HS-27A (cell line): Measurements from ENCODE around the gene KBTBD7.

Experiments used
- DNase-seq: peaks from one replicate; pipeline ENCODE4 v3.0.0-alpha.2; 2012; ENCODE audit warnings: low read depth, missing footprints

Gene KBTBD7, protein sequence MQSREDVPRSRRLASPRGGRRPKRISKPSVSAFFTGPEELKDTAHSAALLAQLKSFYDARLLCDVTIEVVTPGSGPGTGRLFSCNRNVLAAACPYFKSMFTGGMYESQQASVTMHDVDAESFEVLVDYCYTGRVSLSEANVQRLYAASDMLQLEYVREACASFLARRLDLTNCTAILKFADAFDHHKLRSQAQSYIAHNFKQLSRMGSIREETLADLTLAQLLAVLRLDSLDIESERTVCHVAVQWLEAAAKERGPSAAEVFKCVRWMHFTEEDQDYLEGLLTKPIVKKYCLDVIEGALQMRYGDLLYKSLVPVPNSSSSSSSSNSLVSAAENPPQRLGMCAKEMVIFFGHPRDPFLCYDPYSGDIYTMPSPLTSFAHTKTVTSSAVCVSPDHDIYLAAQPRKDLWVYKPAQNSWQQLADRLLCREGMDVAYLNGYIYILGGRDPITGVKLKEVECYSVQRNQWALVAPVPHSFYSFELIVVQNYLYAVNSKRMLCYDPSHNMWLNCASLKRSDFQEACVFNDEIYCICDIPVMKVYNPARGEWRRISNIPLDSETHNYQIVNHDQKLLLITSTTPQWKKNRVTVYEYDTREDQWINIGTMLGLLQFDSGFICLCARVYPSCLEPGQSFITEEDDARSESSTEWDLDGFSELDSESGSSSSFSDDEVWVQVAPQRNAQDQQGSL

DNA sequence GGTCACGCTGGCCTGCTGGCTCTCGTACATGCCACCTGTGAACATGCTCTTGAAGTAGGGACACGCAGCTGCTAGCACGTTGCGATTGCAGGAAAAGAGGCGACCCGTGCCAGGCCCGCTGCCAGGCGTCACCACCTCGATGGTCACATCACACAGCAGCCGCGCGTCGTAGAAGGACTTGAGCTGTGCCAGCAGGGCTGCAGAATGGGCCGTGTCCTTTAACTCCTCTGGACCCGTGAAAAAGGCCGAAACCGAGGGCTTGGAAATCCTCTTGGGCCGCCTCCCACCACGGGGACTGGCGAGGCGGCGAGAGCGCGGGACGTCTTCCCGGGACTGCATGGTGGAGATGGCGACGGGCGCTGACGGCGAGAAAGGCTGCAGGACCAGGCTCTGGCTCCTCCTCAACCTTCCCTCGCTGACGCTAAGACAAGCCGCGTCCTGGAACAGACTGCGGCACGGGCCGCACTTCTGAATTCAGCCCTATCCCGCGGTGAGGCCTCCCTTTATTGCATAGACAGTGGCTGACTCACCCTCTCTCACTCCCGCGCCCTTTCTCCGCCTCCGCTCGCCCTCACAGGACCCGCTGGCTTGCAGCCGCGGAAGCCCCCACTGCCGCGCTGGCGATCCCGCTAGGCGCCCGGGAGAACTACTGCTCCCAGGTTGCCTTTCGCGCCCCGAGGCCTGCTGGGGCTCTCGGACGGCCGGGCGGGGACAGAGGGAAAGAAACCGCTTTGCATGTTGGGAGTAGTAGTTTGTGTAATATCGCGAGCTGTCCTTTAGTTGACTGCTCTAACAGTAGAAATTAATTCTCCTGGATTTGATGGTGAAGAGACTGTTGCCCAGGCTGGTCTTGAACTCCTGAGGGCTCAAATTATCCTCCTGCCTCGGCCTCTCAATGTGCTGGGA lies at the start of gene KBTBD7:
KBTBD7 (minus strand) TSS at position 651 of the 906 bp plus-strand sequence; CDS start at position 339, 312 bp downstream.
- peak; percentile 62 for DNase-seq

DNA sequence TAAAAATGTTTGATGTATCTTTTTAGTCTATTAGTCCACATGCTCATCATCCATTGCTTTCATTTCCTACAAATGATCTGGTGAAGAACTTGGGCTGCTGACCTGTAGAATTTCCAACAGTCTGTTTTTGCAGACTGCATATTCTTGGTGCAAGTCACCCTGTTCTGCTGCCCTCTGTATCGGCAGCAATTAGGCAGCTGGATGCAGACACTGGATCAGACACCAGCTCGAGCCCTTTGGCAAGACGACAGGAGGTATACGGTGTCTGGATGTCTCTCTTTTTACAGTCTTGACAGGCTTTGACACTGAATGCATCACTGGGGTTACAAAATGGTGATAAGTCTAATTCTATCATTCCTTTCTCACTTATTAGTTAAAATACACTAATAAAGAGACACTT lies 47.3 kb upstream of the KBTBD7 start:
- no peak for DNase-seq

DNA sequence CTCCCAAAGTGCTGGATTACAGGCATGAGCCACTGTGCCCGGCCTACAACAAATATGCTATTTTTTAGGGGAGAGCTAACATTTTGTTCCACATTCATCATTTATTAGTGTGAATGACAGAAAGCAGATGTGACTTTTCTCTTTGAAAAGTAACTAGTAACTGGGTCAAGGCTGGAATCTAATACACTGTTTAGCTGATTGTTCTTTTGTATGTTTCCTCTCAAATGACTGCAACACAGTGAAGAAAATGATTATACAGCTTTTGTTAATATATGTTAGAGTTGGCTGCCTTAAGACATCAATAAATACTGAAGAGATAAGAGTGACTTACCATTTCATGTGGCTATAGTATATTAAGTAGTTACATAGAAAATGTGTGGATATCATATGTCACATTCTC lies 42.0 kb upstream of the KBTBD7 start:
- no peak for DNase-seq

DNA sequence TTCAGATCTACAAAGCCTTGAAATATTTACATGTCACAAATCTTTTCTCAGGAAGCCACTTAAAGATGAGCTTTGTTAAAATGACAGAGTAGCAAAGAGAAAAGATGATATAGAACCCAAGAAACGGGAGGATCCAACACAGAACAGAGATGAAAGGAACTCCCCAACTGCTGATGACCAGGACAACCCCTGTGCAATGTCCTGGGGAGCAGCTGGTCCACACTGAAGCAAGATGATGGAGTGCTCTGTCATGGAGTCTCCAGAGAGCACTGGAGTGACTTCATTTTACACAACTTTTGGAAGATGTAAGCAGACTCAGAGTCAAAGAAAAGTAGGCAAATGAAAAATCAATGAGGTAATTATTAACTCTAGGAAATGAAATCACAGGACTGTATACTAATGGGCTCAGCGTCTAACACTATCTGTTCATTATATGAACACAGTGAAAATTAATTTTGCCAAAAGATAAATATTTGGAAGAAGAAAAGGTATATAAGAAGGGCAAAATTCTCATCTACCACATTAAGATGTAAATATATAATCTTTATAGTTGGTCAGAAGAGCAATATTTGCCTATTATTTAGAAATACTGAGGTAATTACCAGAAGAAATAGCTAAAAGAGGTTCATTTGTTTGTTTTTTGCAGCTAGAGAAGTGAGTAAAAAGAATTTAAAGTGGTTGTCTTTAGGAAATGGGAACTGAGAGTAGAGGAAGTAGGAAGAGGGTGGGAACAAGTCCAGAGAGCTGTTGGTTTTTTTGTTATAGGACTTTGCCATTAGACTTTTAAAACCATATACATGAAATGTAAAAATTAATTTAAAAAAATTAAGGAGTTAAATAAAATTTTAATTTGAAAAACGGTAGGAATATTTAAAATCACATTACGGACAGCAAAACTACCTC lies 38.5 kb upstream of the KBTBD7 start:
- DNase-seq = no peak

DNA sequence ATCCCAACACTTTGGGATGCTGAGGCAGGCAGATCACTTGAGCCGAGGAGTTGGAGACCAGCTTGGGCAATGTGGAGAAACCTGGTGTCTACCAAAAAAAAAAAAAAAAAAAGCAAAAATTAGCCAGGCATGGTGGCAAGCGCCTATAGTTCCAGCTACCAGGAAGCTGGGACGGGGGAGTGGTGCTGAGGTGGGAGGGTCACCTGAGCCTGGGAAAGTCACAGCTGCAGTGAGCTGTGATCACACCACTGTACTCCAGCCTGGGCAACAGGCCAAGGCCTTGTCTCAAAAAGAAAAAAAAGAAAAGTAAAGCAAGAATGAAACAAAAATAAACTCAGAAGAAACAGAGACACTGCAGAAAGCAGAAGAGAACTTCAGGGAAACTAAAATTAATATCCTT lies 37.4 kb upstream of the KBTBD7 start:
- DNase-seq = no peak

DNA sequence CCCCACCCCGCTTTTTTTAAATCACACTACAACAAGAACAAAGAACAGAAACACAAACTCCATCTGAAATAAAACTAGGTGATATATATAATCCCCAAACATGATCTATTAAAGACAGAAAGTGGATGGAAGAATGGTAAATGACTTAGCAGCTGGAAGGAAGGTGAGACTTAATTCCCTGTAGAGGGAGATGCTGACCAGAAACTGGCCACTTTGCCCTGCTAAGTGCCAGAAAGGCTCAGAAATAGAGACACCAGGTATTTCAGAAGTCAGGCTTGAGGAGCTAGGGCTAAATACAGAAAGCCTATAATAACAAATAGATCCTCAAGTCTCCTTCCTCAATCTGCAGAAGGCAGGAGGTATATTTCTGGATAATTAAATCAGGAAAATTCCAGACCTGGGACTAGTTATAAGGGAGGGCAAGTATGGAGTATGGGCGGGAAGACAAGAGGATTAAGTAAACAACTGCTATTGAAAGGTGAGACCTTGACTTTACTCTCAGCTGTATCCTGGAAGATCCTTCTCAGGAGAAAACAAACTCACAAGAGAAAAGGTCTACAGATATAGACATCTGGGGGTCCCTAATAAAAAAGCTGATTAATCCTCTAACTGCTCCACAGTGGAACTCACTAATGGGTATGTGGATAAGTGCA lies 36.8 kb upstream of the KBTBD7 start:
- no peak for DNase-seq

DNA sequence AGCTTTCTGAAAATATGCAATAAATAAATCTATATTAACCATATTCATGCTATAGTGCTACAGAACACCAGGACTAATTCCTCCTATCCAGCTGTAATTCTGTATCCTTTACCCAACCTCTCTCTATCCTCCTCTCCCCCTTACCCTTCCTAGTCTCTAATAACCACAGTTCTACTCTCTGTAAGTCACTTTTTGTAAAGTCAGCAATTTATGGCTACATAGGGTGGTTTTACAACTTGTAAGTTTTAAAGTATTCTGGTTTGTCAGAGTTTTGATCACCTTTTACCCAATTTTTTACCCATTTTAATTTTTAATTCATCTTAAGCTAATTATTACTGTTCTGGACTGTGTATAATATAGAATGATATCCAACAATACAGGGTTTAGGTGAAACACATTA lies 35.0 kb upstream of the KBTBD7 start:
- DNase-seq = no peak

DNA sequence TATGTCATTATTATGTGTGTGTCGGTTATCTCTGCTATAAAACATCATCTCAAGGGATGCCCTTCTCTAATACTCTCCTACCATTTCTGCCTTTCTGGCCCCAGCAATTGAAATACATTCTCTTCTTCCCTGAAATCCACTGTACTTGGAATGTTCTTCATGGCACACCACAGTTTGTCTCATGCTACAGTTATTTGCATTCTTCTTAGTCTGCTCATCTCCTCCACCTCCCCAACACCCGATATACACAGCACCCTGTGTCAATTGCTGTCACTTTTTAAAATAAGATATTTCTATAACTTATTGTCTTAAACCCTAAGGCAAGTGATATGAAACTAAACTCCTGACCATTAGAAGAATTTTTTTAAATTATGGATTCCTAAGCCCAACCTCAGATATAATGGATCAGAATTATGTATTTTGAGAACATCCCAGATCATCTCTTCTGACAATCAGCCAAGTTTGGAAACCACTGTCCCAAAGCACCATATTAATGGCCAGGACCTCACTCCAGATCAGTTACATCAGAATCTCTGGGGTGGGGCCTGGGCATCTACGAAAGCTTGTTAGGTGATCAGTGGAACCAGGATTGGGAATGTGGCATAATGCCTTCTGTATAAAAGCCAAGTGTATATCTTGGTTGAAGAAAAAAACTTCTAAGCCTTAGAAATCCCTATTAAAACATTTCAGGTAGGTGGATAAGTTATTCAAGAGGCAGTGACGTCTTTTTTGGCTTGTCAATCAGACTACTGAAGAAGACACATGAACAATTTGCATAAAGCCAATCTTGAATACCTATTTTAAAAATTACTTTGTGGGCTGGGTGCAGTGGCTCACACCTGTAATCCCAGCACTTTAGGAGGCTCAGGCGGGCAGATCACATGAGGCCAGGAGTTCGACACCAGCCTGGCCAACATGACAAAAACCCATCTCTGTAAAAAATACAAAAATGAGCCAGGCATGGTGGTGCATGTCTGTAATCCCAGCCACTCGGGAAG lies 30.0 kb upstream of the KBTBD7 start:
- peak; percentile 38 for DNase-seq

DNA sequence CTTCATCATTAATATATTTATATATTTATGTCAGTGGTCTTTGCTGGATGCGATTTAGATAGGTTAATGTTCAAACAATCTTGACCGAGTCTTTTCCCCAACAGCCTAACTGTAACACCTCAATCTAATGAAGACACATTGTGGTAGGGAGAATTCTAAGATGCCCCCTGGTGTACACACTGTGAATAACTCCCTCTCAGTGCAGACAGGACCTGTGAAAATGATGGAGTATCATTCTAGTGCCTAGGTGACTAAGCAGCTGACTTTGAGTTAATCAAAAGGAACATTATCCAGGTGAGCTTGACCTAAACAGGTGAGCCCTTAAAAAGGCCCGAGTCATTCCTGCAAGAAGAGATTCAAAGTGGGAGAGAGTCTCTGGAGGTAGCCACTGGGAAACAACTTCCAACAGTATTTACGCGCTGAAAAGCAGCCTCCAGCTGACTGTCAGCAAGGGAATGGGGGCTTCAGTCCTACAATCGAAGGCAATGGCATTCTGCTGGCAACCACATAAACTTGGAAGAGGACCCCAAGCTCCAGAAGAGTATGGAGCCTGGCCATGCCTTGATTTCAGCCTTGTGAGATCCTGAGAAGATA lies 28.0 kb upstream of the KBTBD7 start:
- no peak for DNase-seq

DNA sequence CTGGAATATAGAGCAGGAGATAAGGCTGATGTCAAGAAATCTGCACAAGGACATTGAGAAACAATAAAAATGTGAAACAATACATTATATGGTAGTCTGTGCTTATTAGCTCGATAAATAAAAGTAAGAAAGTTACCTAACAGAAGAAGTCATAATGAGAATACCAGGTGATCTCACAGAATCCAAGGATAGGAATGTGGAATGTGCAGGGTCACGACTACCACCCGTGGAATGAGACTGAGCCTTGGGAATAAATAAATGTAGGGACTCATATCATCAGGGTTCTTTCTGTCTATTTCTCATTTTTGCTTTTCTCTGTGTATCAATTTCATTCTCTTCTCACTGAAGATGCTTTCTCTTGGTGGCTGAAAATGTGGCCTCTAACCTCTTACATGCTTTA lies 26.0 kb upstream of the KBTBD7 start:
- DNase-seq = no peak

DNA sequence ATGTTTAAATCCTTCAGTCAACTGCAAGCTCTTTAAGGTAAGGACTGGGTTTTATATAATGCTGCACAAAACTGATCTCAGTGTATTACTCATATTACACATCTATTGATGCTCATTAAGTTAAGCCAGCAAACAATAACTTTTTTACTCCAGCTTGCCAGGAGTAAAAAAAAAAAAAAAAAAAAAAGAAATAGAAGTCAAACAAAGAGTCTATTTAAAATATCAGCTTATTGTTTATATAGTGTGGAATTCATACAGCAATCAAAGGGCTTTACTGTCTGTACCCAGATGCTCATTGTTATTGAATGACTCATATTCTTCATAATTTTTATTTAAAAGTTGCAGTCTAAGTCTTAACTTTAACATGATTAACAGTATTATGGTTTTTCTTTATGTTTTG lies 21.8 kb upstream of the KBTBD7 start:
- no peak for DNase-seq

DNA sequence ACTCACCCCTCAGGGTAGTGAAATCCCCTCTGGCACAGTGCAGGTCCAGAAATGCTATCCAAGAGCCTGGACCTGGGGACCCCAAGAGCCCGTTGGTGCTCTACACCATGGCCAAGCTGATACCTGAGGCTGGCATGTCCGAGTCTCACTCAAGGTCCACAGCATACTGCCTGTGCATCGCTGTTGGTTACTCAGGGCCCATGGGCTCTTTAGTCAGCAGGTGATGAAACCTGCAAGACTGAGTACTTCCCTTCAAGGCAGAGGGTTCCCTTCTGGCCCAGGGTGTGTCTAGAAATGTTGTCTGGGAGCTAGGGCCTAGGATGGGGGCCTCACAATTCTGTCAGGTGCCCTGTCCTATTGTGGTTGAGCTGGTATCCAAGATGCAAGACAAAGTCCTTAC lies 19.6 kb upstream of the KBTBD7 start:
- DNase-seq = no peak

DNA sequence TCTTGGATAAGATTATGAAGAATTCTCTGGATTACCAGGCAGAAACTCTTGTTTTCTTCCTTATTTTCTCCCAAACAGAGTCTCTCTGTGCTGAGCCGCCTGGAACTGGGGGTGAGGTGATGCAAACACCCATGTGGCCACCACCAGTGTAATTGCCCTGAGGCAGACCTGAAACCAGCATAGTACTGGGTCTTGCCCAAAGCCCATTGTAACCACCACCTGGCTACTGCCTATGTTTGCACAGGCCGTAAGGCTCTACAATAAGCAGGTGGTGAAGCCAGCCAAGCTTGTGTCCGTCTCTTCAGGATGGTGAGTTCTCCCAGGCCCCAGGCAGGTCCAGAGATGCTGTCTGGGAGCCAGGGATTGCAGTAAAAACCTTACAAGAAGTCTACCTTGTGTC lies 18.9 kb upstream of the KBTBD7 start:
- DNase-seq = no peak

DNA sequence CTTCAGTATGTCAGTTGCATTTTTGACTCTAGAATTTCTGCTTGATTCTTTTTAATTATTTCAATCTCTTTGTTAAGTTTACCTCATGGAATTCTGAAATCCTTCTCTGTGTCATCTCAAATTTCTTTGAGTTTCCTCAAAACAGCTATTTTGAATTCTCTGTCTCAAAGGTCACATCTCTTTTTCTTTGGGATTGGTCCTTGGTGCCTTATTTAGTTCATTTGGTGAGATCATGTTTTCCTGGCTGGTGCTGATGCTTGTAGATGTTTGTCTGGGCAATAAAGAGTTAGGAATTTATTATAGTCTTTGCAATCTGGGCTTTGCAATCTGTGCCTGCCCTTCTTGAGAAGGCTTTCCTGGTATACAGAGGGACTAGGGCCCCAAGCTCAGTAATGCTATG lies 18.5 kb upstream of the KBTBD7 start:
- DNase-seq = no peak

DNA sequence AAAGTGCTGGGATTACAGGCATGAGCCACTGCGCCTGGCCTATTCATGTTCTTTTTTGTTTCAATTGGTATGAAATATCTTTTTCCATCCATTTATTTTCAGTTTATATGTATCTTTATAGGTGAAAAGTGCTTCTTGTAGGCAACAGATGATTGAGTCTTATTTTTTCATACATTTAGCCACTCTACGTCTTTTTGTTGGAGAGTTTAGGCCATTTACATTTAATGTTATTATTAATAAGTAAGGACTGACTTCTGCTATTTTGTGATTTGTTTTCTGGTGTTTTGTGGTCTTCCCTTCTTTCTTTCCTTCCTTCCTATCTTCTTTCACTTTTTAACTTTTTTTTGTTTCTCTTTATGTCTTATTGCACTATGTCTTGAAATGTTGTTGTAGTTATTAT lies 16.7 kb upstream of the KBTBD7 start:
- no peak for DNase-seq

DNA sequence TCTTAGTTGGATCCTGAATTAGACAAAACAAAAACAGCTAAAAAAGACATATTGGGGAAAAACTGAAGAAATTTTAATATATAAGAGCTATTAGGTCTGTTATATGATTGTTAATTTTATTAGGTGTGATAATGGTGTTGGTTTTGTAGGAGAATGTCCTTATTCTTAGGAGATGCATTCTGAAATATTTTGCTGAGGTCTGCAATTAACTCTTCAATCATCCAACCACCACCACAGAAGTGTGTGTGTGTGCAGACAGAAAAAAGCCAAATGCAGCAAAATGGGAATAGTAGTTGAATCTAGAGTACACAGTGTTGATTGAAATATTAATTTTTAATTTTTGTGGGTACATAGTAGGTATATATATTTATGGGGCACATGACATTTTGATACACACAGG lies 12.1 kb upstream of the KBTBD7 start:
- no peak for DNase-seq

DNA sequence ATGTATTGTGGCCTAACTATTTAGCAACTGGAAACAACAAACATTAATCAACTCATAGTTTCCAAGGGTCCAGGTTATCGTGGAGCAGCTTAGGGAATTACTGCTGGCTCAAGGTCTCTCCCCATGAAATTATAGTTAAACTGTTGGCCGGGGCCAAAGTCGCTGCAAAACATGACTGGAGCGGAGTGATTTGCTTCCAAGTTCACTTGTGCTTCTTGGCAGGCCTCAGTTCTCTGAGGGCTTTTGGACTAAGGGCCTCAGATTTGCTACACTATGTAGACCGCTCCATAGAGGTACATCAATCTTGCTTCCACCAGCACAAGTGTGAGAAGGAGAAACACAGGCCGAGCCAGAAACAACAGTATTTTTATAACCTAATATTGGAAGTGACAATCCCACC lies 9.4 kb upstream of the KBTBD7 start:
- no peak for DNase-seq

DNA sequence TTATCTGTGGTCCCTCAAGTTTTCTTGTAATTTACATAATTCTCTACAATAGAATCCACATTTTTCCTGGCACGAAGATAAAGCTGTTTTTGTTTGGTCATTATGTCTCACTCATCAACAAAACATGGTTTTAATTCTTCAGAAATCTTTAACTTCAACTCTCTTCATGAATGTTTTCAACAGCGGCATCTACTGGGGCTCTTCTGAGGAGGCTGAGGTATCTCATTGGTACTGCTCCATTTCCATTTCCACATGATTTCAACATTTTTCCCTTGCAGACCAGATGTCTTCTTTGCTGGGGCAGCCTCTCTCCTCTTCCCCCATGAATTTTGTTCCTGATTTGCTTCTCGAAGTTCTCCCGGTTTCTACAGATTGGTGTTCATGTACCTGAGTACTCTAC lies 5.8 kb upstream of the KBTBD7 start:
- DNase-seq = no peak

DNA sequence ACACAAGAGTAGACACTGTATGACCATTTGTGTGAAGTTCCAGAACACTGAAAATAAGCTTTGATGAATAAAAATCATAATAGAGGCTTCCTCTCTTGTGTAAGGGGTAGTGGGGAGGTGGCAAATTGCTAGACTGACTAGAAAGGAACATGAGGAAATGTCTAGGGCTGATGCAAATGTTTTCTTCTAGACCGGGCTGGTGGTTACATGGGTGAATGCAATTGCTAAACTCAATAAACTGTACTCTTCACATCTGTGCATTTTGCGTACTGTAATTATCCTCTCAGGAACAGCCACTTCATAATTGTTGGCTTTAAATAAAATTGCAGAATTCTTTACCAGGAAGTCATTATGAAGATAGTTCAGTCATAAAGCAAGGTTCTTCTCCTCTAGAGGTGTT lies 5.2 kb upstream of the KBTBD7 start:
- no peak for DNase-seq
